GM23338 (cell line): ENCODE results near the gene MSL1.

Experiments used
- CREB1 ChIP-seq: fragments of 250-450 bp; sonication (Bioruptor Pico); IDR thresholded peaks from 2 replicates; pipeline ENCODE4 v1.5.0; 2020; ENCODE audit warnings: low read depth, mild to moderate bottlenecking, moderate library complexity
- CTCF ChIP-seq, 2 experiments: fragments of 200-600 bp in 1 of 2; sonication (generic) in 1 of 2; conservative IDR thresholded peaks; 2 replicates each; pipeline versions ENCODE4 v1.5.1 to v1.6.1; 2016 to 2017; ENCODE audit warnings: antibody characterized with exemption in 2 of 2, low read depth in 2 of 2, mild to moderate bottlenecking in 2 of 2, moderate library complexity in 1 of 2
- EZH2 ChIP-seq: fragments of 200-600 bp; sonication (generic); IDR thresholded peaks from one replicate; pipeline ENCODE4 v1.8.0; 2017; ENCODE audit warnings: antibody characterized with exemption, mild to moderate bottlenecking, low read depth; ENCODE audit not compliant: unreplicated experiment
- POLR2AphosphoS5 ChIP-seq: IDR thresholded peaks from 2 replicates; pipeline ENCODE4 v1.6.1; 2016; ENCODE audit warnings: antibody characterized with exemption, low read depth
- REST ChIP-seq: IDR thresholded peaks from one replicate; pipeline ENCODE4 v1.6.1; 2018; ENCODE audit warnings: antibody characterized with exemption; ENCODE audit not compliant: unreplicated experiment
- TF ChIP-seq, protein P1 (sequence below): IDR thresholded peaks from 2 replicates; pipeline ENCODE4 v1.6.1; 2016; ENCODE audit warnings: antibody characterized with exemption

DNA sequence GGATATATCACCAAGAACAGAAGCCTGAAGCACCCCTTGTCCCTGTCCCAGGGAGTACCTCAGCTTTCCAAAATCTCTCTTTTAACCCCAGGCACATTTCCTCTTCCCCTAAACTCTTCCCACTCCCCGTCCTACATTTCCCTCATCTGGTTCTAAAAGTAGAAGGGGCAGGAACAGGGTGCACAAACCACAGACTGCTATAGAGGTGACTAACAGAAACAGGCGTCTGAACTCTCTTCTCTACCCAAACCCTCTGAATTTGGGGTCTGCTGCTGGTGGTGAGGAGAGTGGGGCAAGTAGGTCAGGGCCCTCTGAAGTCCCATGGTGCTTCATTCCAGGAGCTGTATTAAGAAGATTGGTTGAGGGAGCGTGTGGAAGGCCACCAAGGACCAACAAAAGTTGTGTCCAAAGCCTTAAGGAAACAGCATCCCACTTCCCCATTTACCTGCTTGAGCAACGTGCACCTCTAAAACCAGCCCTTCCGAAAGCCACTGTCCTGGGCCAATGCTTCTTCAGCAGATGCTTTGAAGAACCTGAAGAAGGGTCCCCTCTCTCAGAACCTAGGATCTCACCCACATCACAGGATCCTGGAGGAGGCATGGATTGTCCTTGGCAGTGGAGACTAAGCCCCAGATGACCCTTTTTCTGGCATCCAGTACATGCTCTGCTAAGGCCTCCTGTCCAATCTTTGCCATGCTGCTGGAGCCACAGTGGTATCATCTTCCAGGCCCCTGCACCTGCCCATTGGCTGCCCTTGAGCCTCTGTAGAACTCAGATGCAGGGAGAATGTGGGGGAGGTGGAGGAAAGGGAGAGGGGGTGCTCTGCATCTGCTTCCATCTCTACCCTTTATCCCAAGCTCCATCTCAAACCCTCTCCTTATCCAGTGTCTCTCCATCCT lies 15.7 kb upstream of the MSL1 start:
- TF ChIP-seq CTCF (conservative IDR thresholded peaks at IDR 0.05; ENCODE audit: low read depth in 2 of 2) (no peak), CREB1 (no peak), EZH2 (no peak), POLR2AphosphoS5 (no peak), REST (no peak)
- TF ChIP-seq, protein P1, sequence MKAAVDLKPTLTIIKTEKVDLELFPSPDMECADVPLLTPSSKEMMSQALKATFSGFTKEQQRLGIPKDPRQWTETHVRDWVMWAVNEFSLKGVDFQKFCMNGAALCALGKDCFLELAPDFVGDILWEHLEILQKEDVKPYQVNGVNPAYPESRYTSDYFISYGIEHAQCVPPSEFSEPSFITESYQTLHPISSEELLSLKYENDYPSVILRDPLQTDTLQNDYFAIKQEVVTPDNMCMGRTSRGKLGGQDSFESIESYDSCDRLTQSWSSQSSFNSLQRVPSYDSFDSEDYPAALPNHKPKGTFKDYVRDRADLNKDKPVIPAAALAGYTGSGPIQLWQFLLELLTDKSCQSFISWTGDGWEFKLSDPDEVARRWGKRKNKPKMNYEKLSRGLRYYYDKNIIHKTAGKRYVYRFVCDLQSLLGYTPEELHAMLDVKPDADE: no peak
